ENCODE measurements around the gene KCNQ2. TPM values are rescaled to one million over a fixed set of nuclear protein-coding genes. Genes with fewer than 3 reads are reported as not detected.

KCNQ2 gene
- total RNA-seq, 1 donor: not detected

DNA sequence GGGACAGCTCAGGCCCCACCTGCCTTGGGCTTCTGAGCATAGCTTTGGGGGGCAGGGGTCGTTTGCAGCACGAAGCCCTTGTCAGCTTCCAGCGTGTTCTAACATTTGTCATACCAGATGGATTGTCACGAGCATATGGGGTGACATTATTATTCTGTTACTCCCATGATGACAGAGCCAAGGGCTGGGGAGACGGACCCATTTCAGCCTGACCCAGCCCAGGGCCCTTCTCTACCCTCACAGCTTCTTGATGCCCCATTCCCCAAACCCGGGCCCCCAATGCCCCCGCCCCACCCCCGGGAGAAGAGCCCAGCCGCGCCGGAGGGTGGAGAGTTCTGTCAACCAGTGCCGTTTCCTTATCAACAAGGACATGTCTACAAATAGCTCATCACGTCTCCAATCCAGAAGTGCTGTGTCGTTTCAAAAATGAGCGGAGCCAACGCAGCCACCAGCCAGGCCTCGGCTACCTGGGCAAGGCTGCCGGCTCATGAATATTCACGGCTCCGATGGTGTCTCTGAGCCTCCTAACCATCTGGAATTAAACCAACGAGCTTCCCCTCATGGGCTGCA lies 101.8 kb downstream of the KCNQ2 start:
- DNase-seq (ENCODE audit: low read depth): no peak
- TF ChIP-seq, protein P1, sequence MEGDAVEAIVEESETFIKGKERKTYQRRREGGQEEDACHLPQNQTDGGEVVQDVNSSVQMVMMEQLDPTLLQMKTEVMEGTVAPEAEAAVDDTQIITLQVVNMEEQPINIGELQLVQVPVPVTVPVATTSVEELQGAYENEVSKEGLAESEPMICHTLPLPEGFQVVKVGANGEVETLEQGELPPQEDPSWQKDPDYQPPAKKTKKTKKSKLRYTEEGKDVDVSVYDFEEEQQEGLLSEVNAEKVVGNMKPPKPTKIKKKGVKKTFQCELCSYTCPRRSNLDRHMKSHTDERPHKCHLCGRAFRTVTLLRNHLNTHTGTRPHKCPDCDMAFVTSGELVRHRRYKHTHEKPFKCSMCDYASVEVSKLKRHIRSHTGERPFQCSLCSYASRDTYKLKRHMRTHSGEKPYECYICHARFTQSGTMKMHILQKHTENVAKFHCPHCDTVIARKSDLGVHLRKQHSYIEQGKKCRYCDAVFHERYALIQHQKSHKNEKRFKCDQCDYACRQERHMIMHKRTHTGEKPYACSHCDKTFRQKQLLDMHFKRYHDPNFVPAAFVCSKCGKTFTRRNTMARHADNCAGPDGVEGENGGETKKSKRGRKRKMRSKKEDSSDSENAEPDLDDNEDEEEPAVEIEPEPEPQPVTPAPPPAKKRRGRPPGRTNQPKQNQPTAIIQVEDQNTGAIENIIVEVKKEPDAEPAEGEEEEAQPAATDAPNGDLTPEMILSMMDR (IDR thresholded peaks at IDR 0.05; ENCODE audit: insufficient read depth, low read depth, low read length): no peak
- no peak overlapping the region for H3K4me3 ChIP-seq (ENCODE audit: low read depth, low read length)

- no peak overlapping the region for H3K4me3 ChIP-seq (ENCODE audit: low read depth, low read length)
- TF ChIP-seq, protein P1 (IDR thresholded peaks at IDR 0.05; ENCODE audit: insufficient read depth, low read depth, low read length): no peak
- no peak for DNase-seq (ENCODE audit: low read depth)
Measured at GRCh38 chr20:63369724-63370617, 102.5 kb downstream of the KCNQ2 start.

DNA sequence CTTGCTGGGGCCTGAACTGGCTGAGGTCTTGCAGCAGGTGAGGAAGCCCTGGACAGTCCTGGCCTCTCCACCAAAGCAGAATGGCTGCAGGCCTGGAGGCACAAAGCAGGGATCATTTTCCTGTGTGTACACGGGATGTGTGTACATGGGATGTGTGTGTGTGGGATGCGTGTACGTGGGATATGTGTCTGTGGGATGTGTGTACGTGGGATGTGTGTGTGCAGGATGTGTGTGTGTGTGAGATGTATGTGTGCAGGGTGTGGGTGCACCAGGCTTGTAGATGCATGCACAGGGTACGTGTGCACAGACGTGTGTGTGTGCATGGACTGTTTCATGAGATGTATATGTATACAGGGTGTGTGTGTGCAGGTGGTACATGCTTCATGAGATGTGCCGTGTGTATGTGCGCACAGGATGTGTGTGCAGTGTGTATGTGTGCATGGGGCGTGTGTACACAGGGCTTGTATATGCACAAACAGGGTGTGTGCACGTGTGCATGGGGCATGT lies 103.4 kb downstream of the KCNQ2 start:
- no peak for DNase-seq (ENCODE audit: low read depth)
- TF ChIP-seq, protein P1 (IDR thresholded peaks at IDR 0.05; ENCODE audit: insufficient read depth, low read depth, low read length): no peak
- no peak overlapping the region for H3K4me3 ChIP-seq (ENCODE audit: low read depth, low read length)

GRCh38 chr20:63368151-63368550 lies 104.3 kb downstream of the KCNQ2 start:
- DNase-seq (ENCODE audit: low read depth): no peak
- H3K4me3 ChIP-seq (ENCODE audit: low read depth, low read length): no peak overlapping the region
- TF ChIP-seq, protein P1 (IDR thresholded peaks at IDR 0.05; ENCODE audit: insufficient read depth, low read depth, low read length): no peak

- H3K4me3 ChIP-seq (ENCODE audit: low read depth, low read length): no peak overlapping the region
Measured at GRCh38 chr20:63367446-63368055, 104.9 kb downstream of the KCNQ2 start.

More at GRCh38 chr20:63367446-63368055, 104.9 kb downstream of the KCNQ2 start:
- no peak for DNase-seq (ENCODE audit: low read depth)
- TF ChIP-seq, protein P1 (IDR thresholded peaks at IDR 0.05; ENCODE audit: insufficient read depth, low read depth, low read length): no peak
